GM18517 (cell line): Measurements from ENCODE around the gene GFER.

Experiments used
- ATAC-seq: cut with Tn5 transposase; IDR thresholded peaks from one replicate; pipeline ENCODE4 v1.9.1; 2021; ENCODE audit warnings: mild to moderate bottlenecking, moderate library complexity; ENCODE audit not compliant: unreplicated experiment

Gene GFER

DNA sequence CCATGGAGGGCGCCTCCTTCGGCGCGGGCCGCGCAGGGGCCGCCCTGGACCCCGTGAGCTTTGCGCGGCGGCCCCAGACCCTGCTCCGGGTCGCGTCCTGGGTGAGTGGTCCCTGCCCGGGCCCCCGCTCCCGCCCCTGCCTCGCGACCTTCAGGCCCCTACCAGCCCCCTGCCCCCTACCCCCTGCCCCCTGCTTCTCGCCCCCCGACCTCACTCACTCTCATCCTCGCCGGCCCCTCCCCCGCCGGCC lies 6.0 kb downstream of the GFER start:
- ATAC-seq: no peak

DNA sequence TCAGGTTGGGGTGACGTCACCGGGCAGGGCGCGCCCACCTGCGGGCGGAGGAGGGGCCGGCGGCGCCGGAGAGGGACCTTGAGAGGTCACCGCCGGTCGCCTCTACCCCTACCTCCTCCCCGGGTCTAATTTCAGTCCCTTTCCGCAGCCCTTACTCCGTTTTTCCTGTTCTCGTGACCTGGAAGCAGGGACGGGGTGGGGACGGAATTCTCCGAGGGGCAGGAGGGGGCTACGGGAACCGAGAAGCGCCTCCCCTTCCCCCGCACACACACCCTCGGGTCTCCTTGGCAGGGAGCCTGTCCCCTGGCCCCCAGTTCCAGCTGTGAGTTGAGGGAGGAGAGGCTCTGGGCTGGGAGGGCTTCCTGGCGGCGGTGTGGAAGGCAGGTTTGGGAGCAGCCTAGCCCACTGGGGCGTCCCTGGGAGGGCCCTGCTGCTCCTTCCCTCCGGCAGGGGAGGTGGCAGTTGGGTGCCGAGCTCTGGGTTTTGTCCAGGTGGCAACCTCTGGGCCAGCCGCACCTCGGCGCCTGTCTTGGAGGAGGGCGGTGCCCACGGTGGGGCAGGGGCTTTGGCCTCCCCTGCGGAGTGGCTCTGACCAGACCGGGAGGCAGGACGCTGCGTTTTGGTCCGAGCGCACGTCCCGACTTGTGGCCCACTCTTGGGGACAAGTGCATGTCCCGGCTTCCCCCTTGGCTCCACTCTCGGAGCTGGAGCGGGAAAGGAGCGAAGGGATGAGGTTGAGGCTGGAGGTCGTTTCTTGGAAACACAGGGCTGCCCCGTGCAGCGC lies 6.5 kb downstream of the GFER start:
- ATAC-seq: peak; percentile 14

GRCh38 chr16:1991135-1991551 lies 7.2 kb downstream of the GFER start:
- peak; percentile 43 for ATAC-seq

- ATAC-seq: peak; percentile 22
Measured at GRCh38 chr16:1991588-1991947, 7.6 kb downstream of the GFER start.

DNA sequence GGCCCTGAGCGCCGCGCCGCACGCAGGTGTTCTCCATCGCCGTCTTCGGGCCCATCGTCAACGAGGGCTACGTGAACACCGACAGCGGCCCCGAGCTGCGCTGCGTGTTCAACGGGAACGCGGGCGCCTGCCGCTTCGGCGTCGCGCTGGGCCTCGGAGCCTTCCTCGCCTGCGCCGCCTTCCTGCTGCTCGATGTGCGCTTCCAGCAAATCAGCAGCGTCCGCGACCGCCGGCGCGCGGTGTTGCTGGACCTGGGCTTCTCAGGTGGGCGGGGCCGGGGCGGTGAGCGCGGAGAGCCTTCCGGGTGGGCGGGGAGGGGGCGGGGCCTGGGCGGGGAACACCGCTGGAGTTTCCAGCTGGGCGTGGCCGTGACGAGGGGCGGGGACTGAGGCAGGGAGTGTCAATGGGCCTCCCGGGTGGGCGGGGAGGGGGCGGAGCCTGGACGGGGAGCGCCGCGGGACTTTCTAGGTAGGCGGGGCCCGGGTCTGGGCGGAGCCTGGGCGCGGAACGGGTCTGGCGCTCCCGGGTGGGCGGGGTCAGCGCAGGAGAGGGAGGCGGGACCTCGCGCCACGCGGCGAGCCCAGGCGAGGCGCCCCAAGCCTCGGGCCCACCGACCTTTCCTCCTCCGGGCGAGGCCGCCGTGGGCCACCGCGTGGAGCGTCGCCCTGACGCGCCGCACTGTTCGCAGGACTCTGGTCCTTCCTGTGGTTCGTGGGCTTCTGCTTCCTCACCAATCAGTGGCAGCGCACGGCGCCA lies 8.1 kb downstream of the GFER start:
- ATAC-seq: peak; percentile 36

GRCh38 chr16:1992704-1993317 lies 8.8 kb downstream of the GFER start:
- no peak for ATAC-seq

DNA sequence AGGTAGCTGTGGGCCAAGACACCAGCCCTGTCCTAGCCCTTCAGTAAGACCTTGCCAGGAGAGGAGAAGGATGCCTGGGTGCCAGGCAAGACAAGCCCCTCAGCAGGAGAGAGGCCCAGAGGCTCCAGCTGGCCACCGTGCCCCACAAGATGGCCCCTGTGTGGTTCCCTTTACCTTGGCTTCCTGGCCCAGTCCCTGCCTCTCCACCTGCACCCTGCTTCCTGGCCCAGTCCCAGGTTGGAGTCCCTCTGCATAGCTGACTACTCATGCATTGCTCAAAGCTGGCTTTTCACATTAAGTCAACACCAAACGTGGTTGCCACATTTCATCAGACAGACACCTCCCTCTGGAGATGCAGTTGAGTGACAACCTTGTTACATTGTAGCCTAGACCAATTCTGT lies 9.7 kb downstream of the GFER start:
- no peak for ATAC-seq

DNA sequence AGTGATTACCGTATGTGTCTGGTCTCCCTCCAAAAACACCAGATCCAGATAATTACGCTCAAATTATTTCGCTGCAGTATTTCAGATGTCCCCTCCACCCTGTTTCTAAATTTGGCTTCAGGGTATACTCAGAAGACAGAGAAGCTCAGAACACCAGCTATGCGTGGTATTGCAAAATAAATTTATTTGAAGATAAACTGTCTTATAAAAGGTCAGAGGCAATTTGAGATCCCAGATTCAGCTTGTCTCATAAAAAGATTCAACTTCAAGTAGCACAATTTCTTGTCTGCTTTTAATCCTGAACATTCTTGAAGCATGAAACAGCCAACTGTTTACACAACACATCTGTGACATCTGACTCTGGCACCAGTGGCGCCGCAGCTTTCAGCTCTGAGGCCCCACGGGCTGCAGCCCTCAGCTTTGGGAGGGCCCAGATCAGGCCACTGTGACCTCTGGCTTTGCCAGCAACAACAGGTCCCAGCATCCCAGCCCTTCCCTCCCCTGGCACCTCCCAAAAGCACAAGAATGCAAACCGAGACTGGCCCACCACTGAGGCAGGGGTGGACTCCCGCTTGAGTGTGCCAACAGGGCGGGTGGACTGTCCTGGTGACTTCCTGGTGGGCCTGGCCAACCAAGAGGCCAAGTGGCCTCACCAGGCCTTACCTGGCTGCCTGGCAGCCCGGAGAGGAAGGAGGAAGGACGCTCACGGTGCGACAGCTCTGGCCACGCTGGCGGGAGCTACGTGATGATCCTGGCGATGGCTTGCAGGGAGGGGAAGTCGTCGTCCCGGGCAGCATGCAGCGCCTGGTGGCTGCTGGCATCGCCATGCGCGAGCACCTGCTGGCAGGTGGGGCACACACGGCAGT lies 13.7 kb downstream of the GFER start:
- ATAC-seq: no peak

DNA sequence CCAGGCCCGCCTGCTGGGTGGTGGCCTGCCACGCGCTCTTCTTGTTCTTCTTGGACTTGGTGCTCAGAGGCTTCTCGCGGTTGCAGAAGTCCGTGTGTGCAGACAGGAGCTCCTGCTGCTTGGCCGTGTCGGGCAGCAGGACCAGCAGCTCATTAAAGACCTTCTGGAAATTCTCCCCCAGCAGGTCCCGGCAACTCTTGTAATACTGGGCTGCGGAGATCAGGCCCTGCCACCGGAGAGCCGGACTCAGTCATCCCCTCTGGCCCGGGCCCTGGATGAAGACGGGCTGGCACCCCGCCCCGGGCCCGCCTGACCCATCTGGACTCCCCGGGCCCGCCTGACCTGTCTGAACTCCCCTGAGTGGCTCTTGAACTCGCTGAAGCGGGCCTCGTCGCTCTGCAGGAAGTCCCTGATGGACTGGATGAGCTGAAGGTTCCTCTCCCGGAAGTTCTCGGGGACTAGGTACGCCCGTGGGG lies 14.4 kb downstream of the GFER start:
- no peak for ATAC-seq

DNA sequence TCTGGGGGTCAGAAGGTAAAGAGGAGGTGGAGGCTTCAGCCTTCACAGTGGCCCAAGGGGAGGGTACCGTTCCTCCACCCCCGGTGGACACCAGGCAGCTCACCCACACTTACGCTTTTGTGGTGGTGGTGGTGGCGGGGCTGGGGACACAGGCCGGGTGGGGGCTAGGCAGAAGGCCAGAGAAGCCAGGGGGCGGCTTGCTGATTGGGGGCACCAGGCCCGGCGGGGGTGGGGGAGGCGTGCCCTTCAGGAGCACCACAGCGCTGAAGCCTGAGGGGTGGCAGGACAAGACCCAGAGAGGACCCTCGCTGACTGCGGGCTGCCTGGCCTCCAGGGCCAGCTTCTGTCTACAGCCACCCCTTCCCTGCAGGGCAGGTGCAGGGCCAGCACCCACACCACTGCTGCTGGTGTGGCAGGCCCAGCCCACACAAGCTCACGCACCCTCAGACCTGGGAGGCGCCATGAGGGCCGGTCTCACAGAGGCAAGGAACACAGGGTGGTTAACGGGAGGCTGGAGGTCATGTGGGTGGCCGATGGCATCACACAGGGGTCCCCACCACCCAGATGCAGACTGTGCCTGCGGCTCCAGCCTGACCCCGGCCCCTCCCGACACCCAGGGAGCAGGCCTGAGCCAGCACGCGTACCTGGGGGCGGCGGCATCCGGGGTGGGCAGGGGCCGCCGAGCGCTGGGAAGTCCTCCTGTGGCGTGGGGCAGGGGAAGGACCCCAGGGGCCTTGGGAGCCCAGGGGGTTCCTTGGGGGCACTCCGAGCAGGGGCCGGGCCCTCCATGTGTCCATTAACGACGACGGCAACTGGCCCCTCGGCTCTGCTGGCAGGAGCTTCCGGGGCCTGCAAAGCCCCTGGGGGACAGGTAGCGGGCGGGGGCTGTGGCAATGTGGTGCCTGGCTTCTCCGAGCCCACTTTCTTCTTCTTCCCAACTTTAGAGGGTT lies 15.1 kb downstream of the GFER start:
- ATAC-seq: no peak

DNA sequence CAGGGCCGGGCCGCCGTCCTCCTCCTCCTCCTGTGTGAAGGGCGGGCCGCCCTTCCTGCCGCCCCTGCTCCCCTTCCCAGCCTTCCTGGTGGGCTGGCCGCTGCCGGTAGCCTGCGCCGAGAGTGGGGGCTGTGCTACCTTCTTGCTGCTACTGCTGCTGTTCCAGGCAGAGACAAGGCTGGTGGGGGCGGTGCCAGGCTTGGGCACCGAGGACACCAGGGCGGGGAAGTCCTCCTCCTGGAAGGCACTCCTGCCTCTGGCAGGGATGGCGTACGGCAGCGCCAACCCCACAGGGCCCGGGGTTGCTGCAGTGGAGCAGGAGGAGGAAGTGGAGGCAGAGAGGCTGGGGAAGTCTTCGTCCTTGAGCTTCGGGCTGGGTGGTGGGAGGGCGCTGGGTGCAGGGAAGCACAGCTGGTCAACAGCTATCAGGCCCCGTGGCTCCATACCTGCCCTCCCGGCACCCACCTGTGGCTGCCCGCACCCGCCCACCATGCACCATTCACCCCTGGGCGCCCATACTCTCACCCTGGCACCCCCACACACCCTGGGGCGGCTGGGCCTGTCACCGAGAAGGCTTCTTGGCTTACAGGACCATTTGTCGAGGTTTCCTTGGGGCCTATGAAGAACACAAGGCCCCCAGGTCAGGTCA lies 16.0 kb downstream of the GFER start:
- ATAC-seq: no peak

DNA sequence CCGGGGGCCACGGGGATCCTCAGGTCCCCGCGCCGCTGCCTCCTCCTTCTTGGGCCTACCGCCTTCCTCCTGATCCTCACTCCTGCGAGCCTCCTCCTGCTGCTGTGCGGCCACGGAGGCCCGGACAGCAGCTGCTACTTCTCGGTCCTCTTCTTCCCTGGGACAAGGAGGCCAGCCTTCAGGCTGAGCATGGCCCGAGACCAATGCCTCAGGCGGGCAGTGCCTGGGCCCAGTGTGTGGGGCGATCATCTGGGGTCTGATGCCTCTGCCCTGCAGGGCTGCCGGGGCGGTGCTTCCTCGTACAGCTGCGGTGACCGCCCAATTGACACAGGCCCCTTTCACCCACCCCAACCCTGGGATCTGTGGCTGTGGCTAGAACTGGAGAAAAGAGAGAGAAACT lies 17.0 kb downstream of the GFER start:
- ATAC-seq: no peak

GRCh38 chr16:2001456-2002355 lies 17.7 kb downstream of the GFER start:
- ATAC-seq: no peak

DNA sequence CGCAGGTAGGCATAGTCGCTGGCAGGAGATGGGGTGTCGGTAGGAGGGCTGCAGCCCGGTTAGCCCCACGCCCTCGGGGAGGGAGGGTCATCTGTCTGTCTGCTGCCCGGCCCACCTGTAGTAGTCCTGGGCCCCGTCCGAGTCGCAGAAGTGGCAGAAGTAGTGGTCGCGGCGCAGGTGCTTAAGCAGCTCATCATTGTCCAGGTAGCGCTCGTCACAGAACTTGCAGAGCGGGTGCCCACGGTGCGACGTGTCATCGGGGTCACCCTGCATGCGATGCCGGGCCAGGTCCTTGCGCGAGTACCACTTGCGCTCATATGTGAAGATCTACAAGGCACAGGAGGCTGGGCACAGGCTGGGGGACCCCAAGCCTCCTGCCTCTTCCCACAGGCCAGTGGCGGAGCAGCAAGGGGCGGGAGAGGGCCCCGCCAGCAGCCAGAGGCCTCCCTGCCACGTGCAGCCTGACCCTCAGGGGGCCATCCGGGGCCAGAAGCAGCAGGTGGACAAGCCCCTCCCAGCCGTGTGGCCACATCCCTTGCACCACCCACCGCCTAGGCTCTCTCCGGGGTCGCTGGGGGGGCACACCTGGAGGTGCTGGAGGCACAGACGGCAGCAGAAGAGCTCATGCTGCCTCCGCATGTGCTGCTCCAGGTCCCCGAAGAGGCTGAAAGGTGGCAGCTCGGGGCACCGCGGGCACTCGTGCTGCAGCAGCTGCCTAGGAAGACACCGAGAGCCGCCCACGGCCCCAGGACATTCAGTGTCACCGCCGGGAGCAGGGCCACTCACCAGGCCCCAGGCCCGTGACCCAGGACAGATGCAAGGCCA lies 18.6 kb downstream of the GFER start:
- ATAC-seq: no peak

GRCh38 chr16:2003231-2003826 lies 19.3 kb downstream of the GFER start:
- ATAC-seq: no peak

GRCh38 chr16:2003827-2004641 lies 20.0 kb downstream of the GFER start:
- no peak for ATAC-seq
